Measurements from ENCODE around the gene ACCSL. TPM values are rescaled to one million over a fixed set of nuclear protein-coding genes. Genes with fewer than 3 reads are reported as not detected.

The ACCSL gene
- total RNA-seq, 4 donors from 2014 or later: 0.60 TPM; not detected in 3

- Histone ChIP-seq H3K4me1 (peaks cover 8% of the 10 kb centered on the region), H3K36me3 (no peaks in the 10 kb centered on the region), H3K27me3 (no peaks in the 10 kb centered on the region), H3K27ac (no peak overlapping the region), H3K4me3 (no peak overlapping the region), H3K9me3 (no peaks in the 10 kb centered on the region)
- TF ChIP-seq POLR2A (IDR thresholded peaks at IDR 0.05) (no peak), EP300 (IDR thresholded peaks at IDR 0.05) (no peak), CTCF (IDR thresholded peaks at IDR 0.05) (no peak), POLR2AphosphoS5 (IDR thresholded peaks at IDR 0.05) (no peak)
- DNase-seq (ENCODE audit: low spot score in 2 of 2): peak in 1 of 2 donors; percentile 18
- whole genome bisulfite sequencing: 98% methylated on average over 3 of the region's 3 CpGs
These were observed 32.2 kb upstream of the ACCSL start for GRCh38 chr11:44015624-44016007.

- H3K27ac ChIP-seq: no peak overlapping the region
- no peaks in the 10 kb centered on the region for H3K36me3 ChIP-seq
- H3K27me3 ChIP-seq: no peaks in the 10 kb centered on the region
- WGBS: 43% methylated on average over 5 of the region's 5 CpGs
- H3K4me3 ChIP-seq: no peak overlapping the region
- H3K9me3 ChIP-seq: no peaks in the 10 kb centered on the region
- DNase-seq (ENCODE audit: low spot score in 2 of 2): peak in 1 of 2 donors; percentile 79
- TF ChIP-seq POLR2AphosphoS5 (IDR thresholded peaks at IDR 0.05) (no peak), CTCF (IDR thresholded peaks at IDR 0.05) (no peak), POLR2A (IDR thresholded peaks at IDR 0.05) (no peak), EP300 (IDR thresholded peaks at IDR 0.05) (no peak)
- peaks cover 8% of the 10 kb centered on the region for H3K4me1 ChIP-seq
These were observed 31.6 kb upstream of the ACCSL start for GRCh38 chr11:44016131-44016530.

- Histone ChIP-seq H3K4me1 (peaks cover 8% of the 10 kb centered on the region), H3K4me3 (no peak overlapping the region), H3K27ac (peak overlapping the region; percentile 14), H3K27me3 (no peaks in the 10 kb centered on the region), H3K36me3 (no peaks in the 10 kb centered on the region), H3K9me3 (no peaks in the 10 kb centered on the region)
- peak in 1 of 2 donors; percentile 20 for DNase-seq (ENCODE audit: low spot score in 2 of 2)
- WGBS: 91% methylated on average over 2 of the region's 2 CpGs
- TF ChIP-seq POLR2AphosphoS5 (IDR thresholded peaks at IDR 0.05): no peak
- TF ChIP-seq EP300 (IDR thresholded peaks at IDR 0.05): no peak
- TF ChIP-seq POLR2A (IDR thresholded peaks at IDR 0.05): no peak
- no peak for TF ChIP-seq CTCF (IDR thresholded peaks at IDR 0.05)
These were observed 31.0 kb upstream of the ACCSL start for GRCh38 chr11:44016546-44017442.

GRCh38 chr11:44017443-44018126 lies 30.2 kb upstream of the ACCSL start:
- H3K4me3 ChIP-seq: no peak overlapping the region
- peak overlapping the region; percentile 14 for H3K27ac ChIP-seq
- TF ChIP-seq POLR2A (IDR thresholded peaks at IDR 0.05) (no peak), POLR2AphosphoS5 (IDR thresholded peaks at IDR 0.05) (no peak), CTCF (IDR thresholded peaks at IDR 0.05) (no peak)
- no peaks in the 10 kb centered on the region for H3K9me3 ChIP-seq
- DNase-seq (ENCODE audit: low spot score in 2 of 2): peak in 1 of 2 donors; percentile 15
- H3K4me1 ChIP-seq: peaks cover 8% of the 10 kb centered on the region
- H3K27me3 ChIP-seq: no peaks in the 10 kb centered on the region
- WGBS: 38% methylated on average over 3 of the region's 3 CpGs
- no peaks in the 10 kb centered on the region for H3K36me3 ChIP-seq

- H3K36me3 ChIP-seq: no peaks in the 10 kb centered on the region
- H3K4me1 ChIP-seq: peaks cover 8% of the 10 kb centered on the region
- no peaks in the 10 kb centered on the region for H3K9me3 ChIP-seq
- peak in 1 of 2 donors; percentile 49 for DNase-seq (ENCODE audit: low spot score in 2 of 2)
- H3K4me3 ChIP-seq: no peak overlapping the region
- no peaks in the 10 kb centered on the region for H3K27me3 ChIP-seq
- H3K27ac ChIP-seq: no peak overlapping the region
- TF ChIP-seq CTCF (IDR thresholded peaks at IDR 0.05) (no peak), POLR2AphosphoS5 (IDR thresholded peaks at IDR 0.05) (no peak), EP300 (IDR thresholded peaks at IDR 0.05) (no peak), POLR2A (IDR thresholded peaks at IDR 0.05) (no peak)
- 17% methylated on average over 4 of the region's 4 CpGs for WGBS
These were observed 29.7 kb upstream of the ACCSL start for GRCh38 chr11:44018127-44018521.

Measured in suprapubic skin (tissue), 4 donors.